Endodermal cell (in vitro differentiated cells): ENCODE data around the gene ARHGEF26. TPM values are rescaled to one million over a fixed set of nuclear protein-coding genes. Genes with fewer than 3 reads are reported as not detected.
A peak's percentile ranks its signal among the peaks of the same experiment; 100 is the strongest.

Source experiments
- DNase-seq: peaks from one replicate; pipeline ENCODE4 v3.0.0-alpha.2; 2017
- H3K27ac ChIP-seq: 2 replicates; pipeline ENCODE4 v1.5.1; 2013; ENCODE audit warnings: mild to moderate bottlenecking, low read depth, low read length, moderate library complexity
- H3K27me3 ChIP-seq: 2 replicates; pipeline ENCODE4 v1.6.1; 2013; ENCODE audit warnings: mild to moderate bottlenecking, low read length, moderate library complexity; ENCODE audit not compliant: insufficient read depth, control insufficient read depth, poor library complexity, severe bottlenecking
- H3K36me3 ChIP-seq: 2 replicates; pipeline ENCODE4 v1.7.0; 2013; ENCODE audit warnings: mild to moderate bottlenecking, low read length, moderate library complexity; ENCODE audit not compliant: control insufficient read depth, insufficient read depth
- H3K4me1 ChIP-seq: one replicate; pipeline ENCODE4 v1.7.0; 2013; ENCODE audit warnings: low read length; ENCODE audit not compliant: control insufficient read depth, insufficient read depth
- H3K4me3 ChIP-seq: 2 replicates; pipeline ENCODE4 v1.5.1; 2013; ENCODE audit warnings: mild to moderate bottlenecking, low read length, moderate library complexity
- H3K9ac ChIP-seq: 2 replicates; pipeline ENCODE4 v1.6.1; 2013; ENCODE audit warnings: mild to moderate bottlenecking, low read length, moderate library complexity; ENCODE audit not compliant: poor library complexity, severe bottlenecking; ENCODE audit errors: extremely low read depth
- H3K9me3 ChIP-seq: 2 replicates; pipeline ENCODE4 v1.6.1; 2013; ENCODE audit warnings: mild to moderate bottlenecking, low read length, moderate library complexity; ENCODE audit not compliant: control insufficient read depth
- H3K27ac Mint-ChIP-seq: 2 replicates; pipeline ENCODE4 v1.8.0; 2020; ENCODE audit warnings: mixed read lengths
- H3K27me3 Mint-ChIP-seq: 2 replicates; pipeline ENCODE4 v1.8.0; 2021; ENCODE audit warnings: mild to moderate bottlenecking, mixed read lengths; ENCODE audit not compliant: insufficient read depth
- H3K36me3 Mint-ChIP-seq: 2 replicates; pipeline ENCODE4 v1.8.0; 2020; ENCODE audit warnings: low read depth, mixed read lengths
- H3K4me1 Mint-ChIP-seq: 2 replicates; pipeline ENCODE4 v1.8.0; 2020; ENCODE audit warnings: mixed read lengths
- H3K4me3 Mint-ChIP-seq: 2 replicates; pipeline ENCODE4 v1.8.0; 2020; ENCODE audit warnings: mild to moderate bottlenecking, moderate library complexity, mixed read lengths
- H3K9me3 Mint-ChIP-seq: 2 replicates; pipeline ENCODE4 v1.8.0; 2020; ENCODE audit warnings: mild to moderate bottlenecking, mixed read lengths
- WGBS, 2 experiments: methylation state at CpG; one replicate each; pipeline versions ENCODE4 v1.1.5 to v1.1.7; 2013; ENCODE audit warnings: missing lambda C conversion rate in 2 of 2, mixed read lengths in 1 of 2; ENCODE audit not compliant: insufficient coverage in 1 of 2, insufficient read length in 1 of 2; 5-methylcytosine and 5-hydroxymethylcytosine counted together
- total RNA-seq, 2 donors: library from RNA; stranded (reverse); fragmentation: NEBNext Ultra II Directional in 1 of 2; extraction: Animal tissue kit (Norgen Biotek cat#: 25700) in 1 of 2; gene quantifications; 2 replicates in 1 of 2; 3 replicates in 1 of 2; pipeline ENCODE4 v1.2.1, GENCODE V29; 2021
- TF ChIP-seq, protein P1 (sequence below): fragments of 200-600 bp; sonication (generic); conservative IDR thresholded peaks from 2 replicates; pipeline ENCODE4 v1.5.0; 2021; ENCODE audit warnings: antibody characterized with exemption, mild to moderate bottlenecking

The ARHGEF26 gene
- total RNA-seq, 2 donors from 2014 or later, result 10.1 to 12.4 TPM

DNA sequence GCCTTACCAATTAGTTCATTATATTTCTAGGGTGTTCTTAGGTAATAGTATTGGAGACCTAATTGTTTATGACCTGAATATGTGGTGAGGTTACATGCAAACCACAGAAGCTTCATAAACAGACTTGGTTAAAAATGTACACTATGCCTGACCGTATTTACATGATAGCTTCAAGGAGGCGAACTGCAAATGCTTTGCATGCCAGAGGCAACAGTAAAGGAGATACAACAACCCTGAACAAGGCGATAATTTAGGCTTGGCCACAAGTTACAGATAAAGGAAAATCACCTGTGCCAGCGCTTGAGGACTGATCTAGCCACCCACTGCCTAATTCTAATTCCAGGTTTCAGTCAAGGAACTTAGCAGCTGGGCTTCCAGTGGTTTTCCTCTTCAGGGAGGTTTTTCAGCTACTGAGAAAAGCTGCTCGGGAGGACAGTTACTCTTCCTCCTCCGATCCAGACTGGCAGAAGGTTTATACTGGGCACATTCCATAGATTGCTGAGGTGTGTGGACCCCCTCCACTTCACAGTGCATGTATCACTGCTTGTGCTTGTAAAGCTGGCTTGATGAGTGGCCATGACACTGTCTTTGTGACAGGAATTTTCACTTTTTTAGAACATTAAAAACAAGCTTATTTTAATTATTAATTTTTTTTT lies 107.5 kb downstream of the ARHGEF26 start:
- WGBS, 2 experiments, result 83 to 87% methylated on average over 6 of the region's 6 CpGs
- H3K9me3 Mint-ChIP-seq, result no peaks in the 10 kb centered on the region
- Histone ChIP-seq H3K27me3 (no peaks in the 10 kb centered on the region), H3K4me3 (no peak overlapping the region), H3K9me3 (no peaks in the 10 kb centered on the region), H3K9ac (no peak overlapping the region), H3K36me3 (no peaks in the 10 kb centered on the region), H3K27ac (no peak overlapping the region), H3K4me1 (no peaks in the 10 kb centered on the region)
- H3K27me3 Mint-ChIP-seq, result no peaks in the 10 kb centered on the region
- TF ChIP-seq, protein P1, sequence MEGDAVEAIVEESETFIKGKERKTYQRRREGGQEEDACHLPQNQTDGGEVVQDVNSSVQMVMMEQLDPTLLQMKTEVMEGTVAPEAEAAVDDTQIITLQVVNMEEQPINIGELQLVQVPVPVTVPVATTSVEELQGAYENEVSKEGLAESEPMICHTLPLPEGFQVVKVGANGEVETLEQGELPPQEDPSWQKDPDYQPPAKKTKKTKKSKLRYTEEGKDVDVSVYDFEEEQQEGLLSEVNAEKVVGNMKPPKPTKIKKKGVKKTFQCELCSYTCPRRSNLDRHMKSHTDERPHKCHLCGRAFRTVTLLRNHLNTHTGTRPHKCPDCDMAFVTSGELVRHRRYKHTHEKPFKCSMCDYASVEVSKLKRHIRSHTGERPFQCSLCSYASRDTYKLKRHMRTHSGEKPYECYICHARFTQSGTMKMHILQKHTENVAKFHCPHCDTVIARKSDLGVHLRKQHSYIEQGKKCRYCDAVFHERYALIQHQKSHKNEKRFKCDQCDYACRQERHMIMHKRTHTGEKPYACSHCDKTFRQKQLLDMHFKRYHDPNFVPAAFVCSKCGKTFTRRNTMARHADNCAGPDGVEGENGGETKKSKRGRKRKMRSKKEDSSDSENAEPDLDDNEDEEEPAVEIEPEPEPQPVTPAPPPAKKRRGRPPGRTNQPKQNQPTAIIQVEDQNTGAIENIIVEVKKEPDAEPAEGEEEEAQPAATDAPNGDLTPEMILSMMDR, result no peak
- peak; percentile 66 for DNase-seq
- H3K4me1 Mint-ChIP-seq, result peaks cover 5% of the 10 kb centered on the region
- H3K27ac Mint-ChIP-seq, result peak overlapping the region; percentile 44
- H3K36me3 Mint-ChIP-seq, result peaks cover 2% of the 10 kb centered on the region
- H3K4me3 Mint-ChIP-seq, result no peak overlapping the region

DNA sequence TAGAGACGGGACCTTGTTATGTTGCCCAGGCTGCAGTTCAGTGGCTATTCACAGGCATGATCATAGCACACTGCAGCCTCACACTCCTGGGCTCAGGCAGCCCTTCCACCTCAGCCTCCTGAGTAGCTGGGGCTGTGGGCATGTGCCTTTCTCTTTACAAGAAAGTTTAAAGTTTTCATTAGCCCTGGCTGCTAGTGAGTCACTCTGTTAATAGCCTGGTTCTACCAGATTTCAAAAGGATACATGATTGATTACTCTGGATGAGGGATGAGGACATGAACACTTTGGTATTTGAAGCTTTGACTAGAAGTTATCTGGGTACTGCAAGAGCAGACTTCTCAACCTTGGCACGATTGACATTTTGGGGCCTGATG lies 108.0 kb downstream of the ARHGEF26 start:
- Mint-ChIP-seq H3K27me3 (no peaks in the 10 kb centered on the region), H3K27ac (no peak overlapping the region), H3K9me3 (no peaks in the 10 kb centered on the region), H3K36me3 (peaks cover 2% of the 10 kb centered on the region), H3K4me3 (no peak overlapping the region), H3K4me1 (peaks cover 5% of the 10 kb centered on the region)
- H3K9ac ChIP-seq, result no peak overlapping the region
- H3K4me3 ChIP-seq, result no peak overlapping the region
- H3K27ac ChIP-seq, result no peak overlapping the region
- TF ChIP-seq, protein P1, result no peak
- H3K36me3 ChIP-seq, result no peaks in the 10 kb centered on the region
- no peaks in the 10 kb centered on the region for H3K9me3 ChIP-seq
- no peak for DNase-seq
- H3K27me3 ChIP-seq, result no peaks in the 10 kb centered on the region
- H3K4me1 ChIP-seq, result no peaks in the 10 kb centered on the region
- 89 to 100% methylated on average over 1 to 2 of the region's 2 CpGs for WGBS, 2 experiments

DNA sequence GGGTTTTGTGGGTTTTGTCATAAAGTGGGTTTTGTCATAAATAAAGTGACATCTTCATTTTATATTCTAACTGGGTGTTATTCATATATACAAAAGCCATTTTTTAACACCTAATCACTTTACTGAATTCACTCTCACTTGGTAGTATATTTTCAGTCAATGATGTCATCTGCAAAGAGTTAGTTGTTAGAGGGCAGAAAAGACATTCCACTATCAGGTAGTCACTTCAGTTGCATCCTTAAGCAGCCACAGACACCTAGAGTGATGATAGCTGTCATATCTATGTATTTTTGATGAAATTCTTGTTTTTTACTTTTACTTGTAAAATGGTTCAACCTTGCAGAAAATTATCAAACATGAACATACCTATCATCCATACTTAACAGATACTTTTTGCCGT lies 114.1 kb downstream of the ARHGEF26 start:
- 98 to 100% methylated on average over 1 of the region's 1 CpG for WGBS, 2 experiments
- no peak overlapping the region for H3K4me3 Mint-ChIP-seq
- H3K36me3 Mint-ChIP-seq, result peaks cover 4% of the 10 kb centered on the region

More for the DNA sequence above, 114.1 kb downstream of the ARHGEF26 start:
- Histone ChIP-seq H3K4me3 (no peak overlapping the region), H3K27me3 (no peaks in the 10 kb centered on the region), H3K4me1 (no peaks in the 10 kb centered on the region), H3K9ac (no peak overlapping the region), H3K9me3 (no peaks in the 10 kb centered on the region), H3K27ac (no peak overlapping the region), H3K36me3 (no peaks in the 10 kb centered on the region)
- Mint-ChIP-seq H3K9me3 (no peaks in the 10 kb centered on the region), H3K27me3 (no peaks in the 10 kb centered on the region), H3K4me1 (peaks cover 1% of the 10 kb centered on the region), H3K27ac (no peak overlapping the region)
- DNase-seq, result no peak
- TF ChIP-seq, protein P1, result no peak
